ENCODE data around the gene COL18A1.

The COL18A1 gene

DNA sequence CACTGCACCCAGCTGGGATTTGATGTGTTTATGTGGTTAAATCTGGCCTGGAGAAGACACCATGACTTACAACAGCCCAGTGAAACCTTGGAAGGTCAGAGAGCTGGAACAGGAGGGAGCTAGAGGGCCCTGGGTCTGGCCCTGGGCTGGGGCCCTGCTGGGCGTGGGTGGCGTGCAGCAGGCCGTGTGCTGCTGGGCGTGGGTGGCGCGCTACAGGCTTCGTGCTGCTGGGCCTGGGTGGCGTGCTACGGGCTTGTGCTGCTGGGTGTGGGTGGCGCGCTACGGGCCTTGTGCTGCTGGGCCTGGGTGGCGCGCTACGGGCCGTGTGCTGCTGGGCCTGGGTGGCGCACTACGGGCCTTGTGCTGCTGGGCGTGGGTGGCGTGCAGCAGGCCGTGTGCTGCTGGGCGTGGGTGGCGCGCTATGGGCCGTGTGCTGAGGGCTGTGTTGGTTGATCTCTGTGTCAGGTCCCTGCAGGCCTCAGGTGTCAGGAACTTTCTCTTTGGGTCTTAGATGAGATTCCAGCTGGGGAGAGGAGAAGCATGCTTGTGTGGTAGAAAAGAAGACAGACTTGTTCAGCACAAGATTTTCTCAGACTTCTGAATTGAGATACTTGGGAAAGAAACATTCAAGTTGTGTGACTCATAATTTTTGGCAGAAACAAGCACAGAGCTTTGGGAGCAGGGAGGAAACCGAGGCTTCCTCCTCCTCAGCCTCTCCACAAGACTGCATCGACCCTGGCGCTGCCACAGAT lies 66.0 kb downstream of the COL18A1 start:
- DNase-seq (ENCODE audit: low read depth), result no peak
- H3K4me3 ChIP-seq (ENCODE audit: low read depth, low read length), result no peak overlapping the region
- TF ChIP-seq, protein P1, sequence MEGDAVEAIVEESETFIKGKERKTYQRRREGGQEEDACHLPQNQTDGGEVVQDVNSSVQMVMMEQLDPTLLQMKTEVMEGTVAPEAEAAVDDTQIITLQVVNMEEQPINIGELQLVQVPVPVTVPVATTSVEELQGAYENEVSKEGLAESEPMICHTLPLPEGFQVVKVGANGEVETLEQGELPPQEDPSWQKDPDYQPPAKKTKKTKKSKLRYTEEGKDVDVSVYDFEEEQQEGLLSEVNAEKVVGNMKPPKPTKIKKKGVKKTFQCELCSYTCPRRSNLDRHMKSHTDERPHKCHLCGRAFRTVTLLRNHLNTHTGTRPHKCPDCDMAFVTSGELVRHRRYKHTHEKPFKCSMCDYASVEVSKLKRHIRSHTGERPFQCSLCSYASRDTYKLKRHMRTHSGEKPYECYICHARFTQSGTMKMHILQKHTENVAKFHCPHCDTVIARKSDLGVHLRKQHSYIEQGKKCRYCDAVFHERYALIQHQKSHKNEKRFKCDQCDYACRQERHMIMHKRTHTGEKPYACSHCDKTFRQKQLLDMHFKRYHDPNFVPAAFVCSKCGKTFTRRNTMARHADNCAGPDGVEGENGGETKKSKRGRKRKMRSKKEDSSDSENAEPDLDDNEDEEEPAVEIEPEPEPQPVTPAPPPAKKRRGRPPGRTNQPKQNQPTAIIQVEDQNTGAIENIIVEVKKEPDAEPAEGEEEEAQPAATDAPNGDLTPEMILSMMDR (IDR thresholded peaks at IDR 0.05; ENCODE audit: low read depth, low read length), result no peak
- TF ChIP-seq MYC (IDR thresholded peaks at IDR 0.05; ENCODE audit: low read depth, low read length) (no peak), POLR2A (IDR thresholded peaks at IDR 0.05; ENCODE audit: extremely low read depth, insufficient read length) (no peak)
- TF ChIP-seq, protein P2, sequence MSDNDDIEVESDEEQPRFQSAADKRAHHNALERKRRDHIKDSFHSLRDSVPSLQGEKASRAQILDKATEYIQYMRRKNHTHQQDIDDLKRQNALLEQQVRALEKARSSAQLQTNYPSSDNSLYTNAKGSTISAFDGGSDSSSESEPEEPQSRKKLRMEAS (IDR thresholded peaks at IDR 0.05; ENCODE audit: low read depth, low read length), result no peak

DNA sequence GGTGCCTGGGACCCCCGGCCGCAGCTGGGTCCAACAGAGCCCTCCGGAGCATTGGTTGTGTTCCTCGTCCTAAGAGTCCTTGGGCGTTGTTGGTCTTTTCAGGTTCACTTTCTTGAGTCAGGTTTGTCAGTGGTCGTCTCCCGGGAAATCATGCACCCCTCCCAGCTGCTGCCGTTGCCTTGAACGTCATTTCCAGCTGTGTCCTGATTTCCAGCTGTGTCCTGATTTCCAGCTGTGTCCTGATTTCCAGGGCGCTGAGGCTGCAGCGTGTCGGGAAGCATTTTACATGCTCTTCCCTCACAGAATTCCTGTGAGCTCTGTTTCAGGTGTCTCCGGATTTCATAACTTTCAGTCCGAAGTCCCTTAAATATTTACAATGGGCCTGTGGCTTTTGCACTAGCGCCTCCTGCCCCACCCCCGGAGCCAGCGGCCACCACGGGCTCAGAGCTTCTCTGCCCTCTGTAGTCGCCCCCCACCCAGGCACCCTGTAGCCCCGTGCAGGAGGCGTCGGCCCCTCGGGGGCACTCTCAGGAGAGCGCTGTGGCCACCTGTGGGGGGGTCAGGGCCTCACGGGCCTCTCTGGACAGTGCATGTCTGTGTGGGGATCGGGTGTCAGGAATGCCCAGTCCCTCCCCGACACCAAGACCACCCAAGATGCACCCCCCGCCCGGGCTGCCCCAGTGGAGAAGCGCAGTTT lies 66.7 kb downstream of the COL18A1 start:
- TF ChIP-seq POLR2A (IDR thresholded peaks at IDR 0.05; ENCODE audit: extremely low read depth, insufficient read length), result no peak
- TF ChIP-seq, protein P1 (IDR thresholded peaks at IDR 0.05; ENCODE audit: low read depth, low read length), result no peak
- TF ChIP-seq, protein P2 (IDR thresholded peaks at IDR 0.05; ENCODE audit: low read depth, low read length), result no peak
- TF ChIP-seq MYC (IDR thresholded peaks at IDR 0.05; ENCODE audit: low read depth, low read length), result no peak
- H3K4me3 ChIP-seq (ENCODE audit: low read depth, low read length), result no peak overlapping the region
- DNase-seq (ENCODE audit: low read depth), result no peak

DNA sequence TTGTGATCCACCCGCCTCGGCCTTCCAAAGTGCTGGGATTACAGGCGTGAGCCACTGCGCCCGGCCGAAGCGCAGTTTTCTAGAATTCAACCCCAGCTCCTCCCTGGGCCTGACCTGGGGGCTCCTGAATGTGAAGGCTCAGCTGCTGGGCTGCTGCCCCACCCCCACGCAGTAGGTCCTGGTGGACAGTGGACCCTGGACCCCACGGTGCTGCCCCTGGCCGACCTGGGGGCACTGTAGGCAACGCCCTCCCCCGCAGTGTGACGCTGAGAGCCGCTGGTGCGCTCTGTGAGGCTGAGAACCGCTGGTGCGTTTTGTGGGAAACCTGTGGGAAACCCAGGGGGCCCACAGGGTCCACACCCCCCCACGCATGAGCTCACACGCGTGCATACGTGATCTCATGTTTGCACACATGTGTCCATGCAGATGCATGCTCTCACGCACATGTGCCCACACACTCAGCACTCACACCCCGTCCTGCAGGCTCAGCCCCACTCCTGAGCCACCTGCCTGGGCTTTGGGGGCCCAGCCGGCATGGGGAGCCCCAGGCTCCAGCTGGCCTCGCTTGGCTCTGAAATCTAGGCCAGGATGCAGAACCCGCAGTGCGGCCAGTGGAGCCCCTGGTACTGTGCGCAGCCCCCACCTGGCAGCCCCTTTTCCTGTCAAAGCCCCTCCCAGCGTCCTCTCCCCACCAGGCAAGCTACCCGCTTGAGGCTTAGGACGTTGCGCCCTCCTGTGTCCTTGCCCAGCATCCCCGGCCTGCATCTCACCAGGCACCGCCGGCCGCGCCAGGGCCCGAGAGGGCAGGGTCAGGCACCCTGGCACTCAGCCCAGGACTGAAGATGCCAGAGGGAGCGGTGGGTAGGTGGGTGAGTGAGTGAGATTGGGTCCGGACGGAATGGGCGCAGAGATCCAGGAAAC lies 67.7 kb downstream of the COL18A1 start:
- TF ChIP-seq MYC (IDR thresholded peaks at IDR 0.05; ENCODE audit: low read depth, low read length) (no peak), POLR2A (IDR thresholded peaks at IDR 0.05; ENCODE audit: extremely low read depth, insufficient read length) (no peak)
- TF ChIP-seq, protein P2 (IDR thresholded peaks at IDR 0.05; ENCODE audit: low read depth, low read length), result no peak
- TF ChIP-seq, protein P1 (IDR thresholded peaks at IDR 0.05; ENCODE audit: low read depth, low read length), result no peak
- H3K4me3 ChIP-seq (ENCODE audit: low read depth, low read length), result no peak overlapping the region
- no peak for DNase-seq (ENCODE audit: low read depth)

DNA sequence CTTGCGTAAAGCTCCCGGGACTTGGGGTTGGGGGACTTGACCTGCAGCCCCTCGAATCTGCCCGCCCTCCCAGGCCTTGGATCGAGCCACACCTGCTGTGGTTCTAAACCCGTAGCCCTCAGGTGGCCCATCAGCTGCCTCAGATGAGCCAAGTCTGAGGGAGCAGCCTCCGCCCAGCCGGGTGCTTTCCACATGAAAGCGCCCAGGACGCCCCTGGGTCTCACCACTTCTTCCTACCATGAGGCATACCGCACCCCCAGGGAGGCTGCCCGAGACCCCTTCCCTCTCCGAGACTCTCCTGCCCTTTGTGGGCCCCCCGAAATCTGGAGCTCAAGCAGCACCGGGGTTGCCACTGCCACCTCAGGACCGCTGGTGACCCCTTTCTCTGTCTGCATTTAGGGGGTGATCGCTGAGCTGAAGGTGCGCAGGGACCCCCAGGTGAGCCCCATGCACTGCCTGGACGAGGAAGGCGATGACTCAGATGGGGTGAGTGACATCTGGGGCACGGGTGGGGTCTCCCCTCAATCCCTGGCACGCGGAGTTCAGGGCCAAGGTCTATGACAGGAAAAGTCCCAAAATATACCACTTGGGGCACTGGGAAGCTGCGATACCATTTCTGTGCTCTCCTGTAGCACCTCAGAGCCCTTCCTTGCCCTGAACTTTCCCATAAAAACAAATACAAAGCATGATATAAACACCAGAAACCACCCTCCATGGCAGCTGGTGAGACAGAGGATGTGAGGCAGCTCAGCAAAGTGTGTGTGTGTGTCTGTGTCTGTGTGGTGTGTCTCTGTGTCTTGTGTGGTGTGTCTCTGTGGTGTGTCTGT lies 68.7 kb downstream of the COL18A1 start:
- H3K4me3 ChIP-seq (ENCODE audit: low read depth, low read length), result no peak overlapping the region
- TF ChIP-seq, protein P2 (IDR thresholded peaks at IDR 0.05; ENCODE audit: low read depth, low read length), result no peak
- TF ChIP-seq, protein P1 (IDR thresholded peaks at IDR 0.05; ENCODE audit: low read depth, low read length), result no peak
- TF ChIP-seq POLR2A (IDR thresholded peaks at IDR 0.05; ENCODE audit: extremely low read depth, insufficient read length) (no peak), MYC (IDR thresholded peaks at IDR 0.05; ENCODE audit: low read depth, low read length) (no peak)
- DNase-seq (ENCODE audit: low read depth), result no peak

Data from NB4 (cell line).